NCI-H460 (cell line): ENCODE measurements around the gene FERMT1. TPM values are rescaled to one million over a fixed set of nuclear protein-coding genes. Genes with fewer than 3 reads are reported as not detected.
"Not testable (repeated sequence)": the region's sequence is repeated elsewhere in the genome, so short reads cannot be mapped to it uniquely, and the experiment has no call there.

Source experiments
- DNase-seq: peaks from one replicate; pipeline ENCODE4 v3.0.0-alpha.2; 2016; ENCODE audit warnings: low read depth; ENCODE audit errors: extremely low read depth
- total RNA-seq: library from RNA; depleted of rRNA; stranded (reverse); fragments of >200 nt; shearing (Covaris generic); gene quantifications from 2 replicates; pipeline ENCODE4 v1.2.3, GENCODE V29; 2014; rRNA removed

The FERMT1 gene
- total RNA-seq, 1 experiment from 2014 or later: 12.9 TPM

GRCh38 chr20:6041808-6042265 is 81.0 kb downstream of the FERMT1 start:
- DNase-seq: no peak

GRCh38 chr20:6040958-6041807 is 81.6 kb downstream of the FERMT1 start:
- no peak for DNase-seq

GRCh38 chr20:6040540-6040939 is 82.3 kb downstream of the FERMT1 start:
- DNase-seq: no peak

- DNase-seq: no peak
Observed at GRCh38 chr20:6039766-6040165, 83.1 kb downstream of the FERMT1 start.

GRCh38 chr20:6038256-6038655 is 84.6 kb downstream of the FERMT1 start:
- DNase-seq: no peak

GRCh38 chr20:6037082-6037481 is 85.7 kb downstream of the FERMT1 start:
- no peak for DNase-seq

- no peak for DNase-seq
Observed at GRCh38 chr20:6036213-6036612, 86.6 kb downstream of the FERMT1 start.

GRCh38 chr20:6034134-6034969 is 88.5 kb downstream of the FERMT1 start:
- no peak for DNase-seq

- DNase-seq: not testable (repeated sequence)
Observed at GRCh38 chr20:6032907-6033306, 89.9 kb downstream of the FERMT1 start.

GRCh38 chr20:6030453-6031080 is 92.3 kb downstream of the FERMT1 start:
- no peak for DNase-seq

- DNase-seq: no peak
Observed at GRCh38 chr20:6029538-6029937, 93.3 kb downstream of the FERMT1 start.

- no peak for DNase-seq
Observed at GRCh38 chr20:6028818-6029217, 94.0 kb downstream of the FERMT1 start.

GRCh38 chr20:6026051-6026450 is 96.8 kb downstream of the FERMT1 start:
- DNase-seq: no peak

Other genes starting within 250 kb of the FERMT1 start
- 0.14 TPM in 1 of 2 replicates, not detected in the other for gene CHGB, start 211.5 kb downstream of the FERMT1 start, total RNA-seq
- gene TRMT6, start 172.5 kb downstream of the FERMT1 start, total RNA-seq: 26.1 and 30.7 TPM in 2 replicates
- gene MCM8, start 172.4 kb downstream of the FERMT1 start, total RNA-seq: 18.6 and 19.3 TPM in 2 replicates
- gene CRLS1, start 116.9 kb downstream of the FERMT1 start, total RNA-seq: 102 and 112 TPM in 2 replicates
- gene LRRN4, start 69.0 kb downstream of the FERMT1 start, total RNA-seq: not detected in 2 replicates